ENCODE data around the gene BACE2.

GRCh38 chr21:41277196-41277595, 109.2 kb downstream of the BACE2 start:
- TF ChIP-seq CTCF (IDR thresholded peaks at IDR 0.05) (no peak), EZH2 (IDR thresholded peaks at IDR 0.05; ENCODE audit: borderline replicate concordance, insufficient read depth, low read depth, low read length, poor library complexity, severe bottlenecking) (no peak)
